Retinal pigment epithelial cell (primary cell): ENCODE measurements around the gene SLC26A3.

Experiments
- DNase-seq: peaks from one replicate; pipeline ENCODE4 v3.0.0-alpha.2; 2010; ENCODE audit warnings: low read depth
- H3K4me3 ChIP-seq: 2 replicates; pipeline ENCODE4 v1.5.1; 2011; ENCODE audit warnings: mild to moderate bottlenecking, low read length, control low read depth, moderate library complexity
- TF ChIP-seq, protein P1 (sequence below): conservative IDR thresholded peaks from 2 replicates; pipeline ENCODE4 v1.5.1; 2011; ENCODE audit warnings: low read depth, low read length, control low read depth, inconsistent platforms

The SLC26A3 gene

DNA sequence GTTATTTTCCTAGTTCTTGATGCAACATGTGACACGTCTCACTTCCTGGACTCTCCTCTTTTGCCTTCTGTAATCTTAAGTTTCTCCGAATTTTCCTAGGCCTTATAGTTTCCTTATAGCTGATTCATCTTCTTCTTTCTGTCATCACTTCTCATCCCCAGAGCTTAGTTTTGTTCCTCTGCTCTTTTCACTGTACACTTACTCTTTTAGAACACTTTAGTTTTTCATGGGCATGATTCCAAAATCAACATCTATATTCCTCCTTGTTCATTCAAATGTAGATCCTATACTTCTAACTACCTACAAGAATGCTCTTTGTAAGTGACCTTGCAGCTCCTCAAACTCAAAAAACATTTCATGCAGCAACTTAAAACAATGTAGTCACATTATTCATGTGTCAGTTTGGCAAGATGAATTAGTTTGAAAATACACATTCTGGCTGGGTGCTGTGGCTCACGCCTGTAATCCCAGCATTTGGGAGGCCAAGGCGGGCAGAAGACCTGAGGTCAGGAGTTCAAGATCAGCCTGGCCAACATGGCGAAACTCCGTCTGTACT, 13.1 kb upstream of the SLC26A3 start:
- TF ChIP-seq, protein P1, sequence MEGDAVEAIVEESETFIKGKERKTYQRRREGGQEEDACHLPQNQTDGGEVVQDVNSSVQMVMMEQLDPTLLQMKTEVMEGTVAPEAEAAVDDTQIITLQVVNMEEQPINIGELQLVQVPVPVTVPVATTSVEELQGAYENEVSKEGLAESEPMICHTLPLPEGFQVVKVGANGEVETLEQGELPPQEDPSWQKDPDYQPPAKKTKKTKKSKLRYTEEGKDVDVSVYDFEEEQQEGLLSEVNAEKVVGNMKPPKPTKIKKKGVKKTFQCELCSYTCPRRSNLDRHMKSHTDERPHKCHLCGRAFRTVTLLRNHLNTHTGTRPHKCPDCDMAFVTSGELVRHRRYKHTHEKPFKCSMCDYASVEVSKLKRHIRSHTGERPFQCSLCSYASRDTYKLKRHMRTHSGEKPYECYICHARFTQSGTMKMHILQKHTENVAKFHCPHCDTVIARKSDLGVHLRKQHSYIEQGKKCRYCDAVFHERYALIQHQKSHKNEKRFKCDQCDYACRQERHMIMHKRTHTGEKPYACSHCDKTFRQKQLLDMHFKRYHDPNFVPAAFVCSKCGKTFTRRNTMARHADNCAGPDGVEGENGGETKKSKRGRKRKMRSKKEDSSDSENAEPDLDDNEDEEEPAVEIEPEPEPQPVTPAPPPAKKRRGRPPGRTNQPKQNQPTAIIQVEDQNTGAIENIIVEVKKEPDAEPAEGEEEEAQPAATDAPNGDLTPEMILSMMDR: no peak
- H3K4me3 ChIP-seq: no peak overlapping the region
- no peak for DNase-seq

GRCh38 chr7:107815254-107815882, 12.3 kb upstream of the SLC26A3 start:
- H3K4me3 ChIP-seq: no peak overlapping the region
- no peak for DNase-seq
- TF ChIP-seq, protein P1: no peak

- DNase-seq: no peak
- TF ChIP-seq, protein P1: no peak
- H3K4me3 ChIP-seq: no peak overlapping the region
Measured at GRCh38 chr7:107813524-107813923, 10.5 kb upstream of the SLC26A3 start.

DNA sequence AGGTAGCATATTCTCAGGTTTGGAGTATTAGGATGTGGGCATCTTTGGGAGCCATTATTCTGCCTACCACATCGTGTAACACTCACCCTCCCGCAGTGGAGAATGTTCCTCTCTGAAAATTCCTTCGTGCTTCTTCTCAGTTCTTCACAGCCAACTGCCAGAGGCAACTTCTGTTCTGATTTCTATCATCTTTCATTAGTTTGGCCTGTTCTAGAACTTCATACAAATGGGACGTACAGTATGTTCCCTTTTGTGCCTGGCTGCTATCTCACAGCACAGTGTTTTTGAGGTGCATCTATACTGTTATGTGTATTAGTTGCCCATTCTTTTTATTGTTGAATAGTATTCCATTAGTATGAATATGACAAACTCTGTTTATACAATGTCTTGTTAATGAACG, 8.9 kb upstream of the SLC26A3 start:
- TF ChIP-seq, protein P1: no peak
- DNase-seq: no peak
- no peak overlapping the region for H3K4me3 ChIP-seq

DNA sequence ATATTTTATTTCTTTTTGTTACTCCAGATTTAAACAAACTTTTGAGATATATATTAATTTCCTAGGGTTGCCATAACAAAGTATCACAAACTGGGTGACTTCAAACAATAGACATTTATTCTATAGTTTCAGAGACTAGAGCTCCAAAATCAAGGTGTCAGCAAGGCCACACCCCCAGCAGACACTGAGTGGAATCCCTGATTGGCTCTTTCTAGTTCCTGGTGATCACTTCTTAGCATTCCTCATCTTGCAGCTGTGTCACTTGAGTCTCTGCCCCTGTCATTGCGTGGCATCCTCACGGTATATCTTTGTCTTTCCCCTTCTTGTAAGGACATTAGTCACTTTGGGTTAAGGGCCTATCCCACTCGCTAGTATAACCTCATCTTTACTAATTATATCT, 7.6 kb upstream of the SLC26A3 start:
- no peak for DNase-seq
- H3K4me3 ChIP-seq: no peak overlapping the region
- TF ChIP-seq, protein P1: no peak

DNA sequence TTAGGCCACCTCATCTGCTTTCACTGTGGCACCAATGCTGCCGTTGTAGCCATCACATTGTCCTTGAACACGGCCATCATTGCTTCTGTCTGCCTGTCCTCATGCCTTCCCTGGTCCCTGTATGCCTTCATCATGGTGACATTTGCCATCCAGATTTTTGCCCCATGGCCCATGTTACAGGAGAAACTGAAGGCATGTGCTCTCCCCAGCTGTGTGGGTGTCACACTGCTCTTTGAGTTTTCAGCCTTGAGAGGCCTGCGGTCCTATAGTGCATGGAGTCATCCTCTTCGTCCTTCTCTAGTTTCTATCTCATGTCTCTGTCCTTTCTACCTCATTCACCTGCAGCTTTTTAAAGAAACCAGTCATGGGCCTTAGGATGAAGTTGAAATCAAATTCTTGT, 6.2 kb upstream of the SLC26A3 start:
- TF ChIP-seq, protein P1: no peak
- no peak for DNase-seq
- H3K4me3 ChIP-seq: no peak overlapping the region

- DNase-seq: no peak
Measured at GRCh38 chr7:107799647-107800264, 3.3 kb downstream of the SLC26A3 start.

More at GRCh38 chr7:107799647-107800264, 3.3 kb downstream of the SLC26A3 start:
- TF ChIP-seq, protein P1: no peak
- H3K4me3 ChIP-seq: no peak overlapping the region
